HCEC 1CT (cell line): Measurements from ENCODE around the gene SPAG9.

Experiments
- DNase-seq: peaks from one replicate; pipeline ENCODE4 v3.0.0-alpha.2; 2017

Gene SPAG9

GRCh38 chr17:50916026-50916707, 204.5 kb downstream of the SPAG9 start:
- DNase-seq: no peak

GRCh38 chr17:50914505-50915063, 206.1 kb downstream of the SPAG9 start:
- DNase-seq: no peak

DNA sequence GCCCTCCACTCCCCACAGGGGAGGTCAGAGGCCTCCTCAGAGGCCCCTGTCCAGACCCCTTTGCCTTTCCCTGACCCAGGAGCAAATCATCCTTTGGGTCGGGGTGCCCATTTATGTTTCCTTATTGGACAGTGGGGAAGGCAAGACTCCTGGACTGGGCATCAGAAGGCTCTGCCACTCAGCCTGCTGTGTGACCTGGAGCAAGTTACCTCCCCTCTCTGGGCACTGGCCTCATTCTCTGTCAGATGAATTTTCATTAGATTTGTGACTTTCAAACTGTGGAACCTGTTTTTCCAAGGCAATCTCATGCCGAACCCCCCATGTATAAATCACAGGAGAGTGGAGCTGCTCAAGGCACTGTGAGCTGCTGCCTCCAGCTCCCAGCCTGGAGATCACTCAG, 207.5 kb downstream of the SPAG9 start:
- DNase-seq: no peak
